Lower leg skin (tissue), 4 donors: Measurements from ENCODE around the gene NGEF. TPM values are rescaled to one million over a fixed set of nuclear protein-coding genes. Genes with fewer than 3 reads are reported as not detected.
"Not testable (repeated sequence)": the region's sequence is repeated elsewhere in the genome, so short reads cannot be mapped to it uniquely, and the experiment has no call there.

Experiments
- DNase-seq, 2 donors: peaks; one replicate each; pipeline ENCODE4 v3.0.0-alpha.2; 2019; ENCODE audit warnings: low spot score in 2 of 2
- H3K4me3 ChIP-seq: fragments of 200-600 bp; sonication (generic); 2 replicates; pipeline ENCODE4 v1.5.1; 2017; ENCODE audit warnings: mild to moderate bottlenecking, low read depth; ENCODE audit not compliant: poor library complexity, severe bottlenecking
- CTCF ChIP-seq, 3 donors: fragments of 450-650 bp; IDR thresholded peaks; one replicate each; pipeline ENCODE4 v1.5.1; 2016; ENCODE audit warnings: antibody characterized with exemption in 3 of 3, mild to moderate bottlenecking in 3 of 3, moderate library complexity in 2 of 3
- POLR2A ChIP-seq, 2 donors: fragments of 450-650 bp; IDR thresholded peaks; one replicate each; pipeline ENCODE4 v1.6.1; 2016 to 2017; ENCODE audit warnings: antibody characterized with exemption in 2 of 2, mild to moderate bottlenecking in 1 of 2, moderate library complexity in 1 of 2
- WGBS, 2 donors: methylation state at CpG; one replicate each; pipeline ENCODE4 v1.1.5; 2018; 5-methylcytosine and 5-hydroxymethylcytosine counted together
- intact Hi-C: fragments of 100-400 bp; cut with DNase I; formaldehyde crosslinking; loops from one replicate; pipeline ENCODE4 v1.15.0; 2023; ENCODE audit warnings: low total_unique reads
- total RNA-seq, 4 donors: library from RNA; depleted of rRNA; stranded (reverse); fragments of >200 nt; gene quantifications; one replicate each; pipeline ENCODE4 v1.1.0, GENCODE V29; 2016

Gene NGEF
- total RNA-seq, 4 donors from 2014 or later: 15.7 to 30.3 (median 17.9) TPM

GRCh38 chr2:232860593-232861241, 152.3 kb downstream of the NGEF start:
- 92% methylated on average over 9 of the region's 9 CpGs for WGBS, 2 donors
- DNase-seq: peak in 1 of 2 donors; percentile 9
- no peak overlapping the region for H3K4me3 ChIP-seq
- TF ChIP-seq POLR2A (IDR thresholded peaks at IDR 0.05) (no peak), CTCF (IDR thresholded peaks at IDR 0.05) (no peak)
- intact Hi-C loops: no loop called here

GRCh38 chr2:232859385-232859916, 153.6 kb downstream of the NGEF start:
- intact Hi-C loops: loop anchor here (10.0 kb wide), 1 partner anchor 185 kb away; no protein-coding TSS in a partner anchor
- whole genome bisulfite sequencing, 2 donors: 84 to 88% methylated on average over 4 of the region's 4 CpGs

GRCh38 chr2:232857158-232857563, 155.9 kb downstream of the NGEF start:
- 65 to 79% methylated on average over 4 of the region's 4 CpGs for WGBS, 2 donors

More at GRCh38 chr2:232859385-232859916, 153.6 kb downstream of the NGEF start:
- no peak for DNase-seq
- TF ChIP-seq POLR2A (IDR thresholded peaks at IDR 0.05) (no peak), CTCF (IDR thresholded peaks at IDR 0.05) (no peak)
- no peak overlapping the region for H3K4me3 ChIP-seq

GRCh38 chr2:232854082-232854481, 159.0 kb downstream of the NGEF start:
- intact Hi-C loops: loop anchor here (10.0 kb wide), 1 partner anchor 191 kb away; no protein-coding TSS in a partner anchor

More at GRCh38 chr2:232857158-232857563, 155.9 kb downstream of the NGEF start:
- intact Hi-C loops: loop anchor here (10.0 kb wide), 1 partner anchor 188 kb away; no protein-coding TSS in a partner anchor
- H3K4me3 ChIP-seq: no peak overlapping the region
- DNase-seq: no peak
- TF ChIP-seq CTCF (IDR thresholded peaks at IDR 0.05) (no peak), POLR2A (IDR thresholded peaks at IDR 0.05) (no peak)

GRCh38 chr2:232852676-232853075, 160.4 kb downstream of the NGEF start:
- no peak overlapping the region for H3K4me3 ChIP-seq
- TF ChIP-seq CTCF (IDR thresholded peaks at IDR 0.05): no peak
- TF ChIP-seq POLR2A (IDR thresholded peaks at IDR 0.05): no peak
- intact Hi-C loops: loop anchor here (10.0 kb wide), 1 partner anchor 192 kb away; no protein-coding TSS in a partner anchor
- no peak for DNase-seq
- WGBS, 2 donors: 42 to 52% methylated on average over 2 of the region's 2 CpGs

More at GRCh38 chr2:232854082-232854481, 159.0 kb downstream of the NGEF start:
- TF ChIP-seq CTCF (IDR thresholded peaks at IDR 0.05) (no peak), POLR2A (IDR thresholded peaks at IDR 0.05) (no peak)
- WGBS, 2 donors: 37 to 53% methylated on average over 7 of the region's 7 CpGs
- no peak for DNase-seq
- H3K4me3 ChIP-seq: no peak overlapping the region

GRCh38 chr2:232852081-232852480, 161.0 kb downstream of the NGEF start:
- intact Hi-C loops: loop anchor here (10.0 kb wide), 1 partner anchor 193 kb away; no protein-coding TSS in a partner anchor
- H3K4me3 ChIP-seq, DNase-seq: not testable (repeated sequence)
- 86 to 88% methylated on average over 11 of the region's 11 CpGs for WGBS, 2 donors
